GM23248 (cell line): ENCODE data around the gene NTN3. TPM values are rescaled to one million over a fixed set of nuclear protein-coding genes. Genes with fewer than 3 reads are reported as not detected.

Experiments used
- DNase-seq: peaks from one replicate; pipeline ENCODE4 v3.0.0-alpha.2; 2015
- H2AFZ ChIP-seq: fragments of 200-600 bp; sonication (generic); 2 replicates; pipeline ENCODE4 v1.6.1; 2016; ENCODE audit warnings: antibody characterized with exemption
- H3F3A ChIP-seq: fragments of 200-600 bp; sonication (generic); 2 replicates; pipeline ENCODE4 v1.6.1; 2016; ENCODE audit warnings: mild to moderate bottlenecking, antibody characterized with exemption, mixed run types; ENCODE audit not compliant: insufficient read depth
- H3K27ac ChIP-seq: fragments of 200-600 bp; sonication (generic); 2 replicates; pipeline ENCODE4 v1.5.1; 2016; ENCODE audit warnings: mild to moderate bottlenecking
- H3K27me3 ChIP-seq: fragments of 200-600 bp; sonication (generic); replicated peaks from 2 replicates; pipeline ENCODE4 v1.6.1; 2016; ENCODE audit warnings: mild to moderate bottlenecking; ENCODE audit not compliant: insufficient read depth
- H3K36me3 ChIP-seq: fragments of 200-600 bp; sonication (generic); 2 replicates; pipeline ENCODE4 v1.6.1; 2016; ENCODE audit warnings: low read depth, mild to moderate bottlenecking
- H3K4me1 ChIP-seq: fragments of 200-600 bp; sonication (generic); 2 replicates; pipeline ENCODE4 v1.6.1; 2016; ENCODE audit warnings: mild to moderate bottlenecking; ENCODE audit not compliant: insufficient read depth
- H3K4me2 ChIP-seq: fragments of 200-600 bp; sonication (generic); one replicate; pipeline ENCODE4 v1.6.1; 2016; ENCODE audit warnings: mild to moderate bottlenecking; ENCODE audit not compliant: unreplicated experiment
- H3K4me3 ChIP-seq: fragments of 200-600 bp; sonication (generic); 2 replicates; pipeline ENCODE4 v1.5.1; 2016; ENCODE audit warnings: mild to moderate bottlenecking
- H3K79me2 ChIP-seq: fragments of 200-600 bp; sonication (generic); 2 replicates; pipeline ENCODE4 v1.6.1; 2016; ENCODE audit warnings: mild to moderate bottlenecking; ENCODE audit not compliant: insufficient read depth
- H3K9ac ChIP-seq: fragments of 200-600 bp; sonication (generic); 2 replicates; pipeline ENCODE4 v1.6.1; 2016; ENCODE audit warnings: mild to moderate bottlenecking
- H3K9me2 ChIP-seq: fragments of 200-600 bp; sonication (generic); 2 replicates; pipeline ENCODE4 v1.6.1; 2016; ENCODE audit warnings: mixed run types, mild to moderate bottlenecking, moderate library complexity; ENCODE audit not compliant: insufficient read depth
- H3K9me3 ChIP-seq: fragments of 200-600 bp; sonication (generic); one replicate; pipeline ENCODE4 v1.6.1; 2017; ENCODE audit warnings: low read depth
- H4K20me1 ChIP-seq: fragments of 200-600 bp; sonication (generic); 2 replicates; pipeline ENCODE4 v1.6.0; 2016; ENCODE audit not compliant: insufficient read depth
- EZH2 ChIP-seq: fragments of 200-600 bp; sonication (generic); IDR thresholded peaks from 2 replicates; pipeline ENCODE4 v1.6.1; 2018; ENCODE audit warnings: antibody characterized with exemption, mild to moderate bottlenecking; ENCODE audit not compliant: insufficient read depth, poor library complexity, severe bottlenecking
- EZH2phosphoT487 ChIP-seq: fragments of 200-600 bp; sonication (generic); IDR thresholded peaks from 2 replicates; pipeline ENCODE4 v1.6.1; 2018; ENCODE audit warnings: antibody characterized with exemption, moderate library complexity, mild to moderate bottlenecking, low read depth; ENCODE audit not compliant: insufficient read depth
- WGBS, 2 experiments: methylation state at CpG; one replicate each; pipeline ENCODE4 v1.1.6; 2015 to 2017; ENCODE audit warnings: low lambda C conversion rate in 2 of 2, low coverage in 1 of 2; ENCODE audit errors: missing lambda C conversion rate in 2 of 2; 5-methylcytosine and 5-hydroxymethylcytosine counted together
- in situ Hi-C: fragments of 300-500 bp; cut with MboI; formaldehyde crosslinking; loops from 2 replicates; pipeline ENCODE4 v1.15.0; 2020
- polyA plus RNA-seq: library from polyadenylated mRNA; unstranded; fragments of >200 nt; fragmentation: Nextera tagmentation; extraction: Ambion mirVana; gene quantifications from 2 replicates; pipeline ENCODE4 v1.2.1, GENCODE V29; 2016
- total RNA-seq: library from RNA; depleted of rRNA; stranded (reverse); fragments of >200 nt; shearing (Covaris generic); gene quantifications from 2 replicates; pipeline ENCODE4 v1.2.3, GENCODE V29; 2014

NTN3 gene
- total and polyA plus RNA-seq, 2 experiments from 2014 or later = not detected

DNA sequence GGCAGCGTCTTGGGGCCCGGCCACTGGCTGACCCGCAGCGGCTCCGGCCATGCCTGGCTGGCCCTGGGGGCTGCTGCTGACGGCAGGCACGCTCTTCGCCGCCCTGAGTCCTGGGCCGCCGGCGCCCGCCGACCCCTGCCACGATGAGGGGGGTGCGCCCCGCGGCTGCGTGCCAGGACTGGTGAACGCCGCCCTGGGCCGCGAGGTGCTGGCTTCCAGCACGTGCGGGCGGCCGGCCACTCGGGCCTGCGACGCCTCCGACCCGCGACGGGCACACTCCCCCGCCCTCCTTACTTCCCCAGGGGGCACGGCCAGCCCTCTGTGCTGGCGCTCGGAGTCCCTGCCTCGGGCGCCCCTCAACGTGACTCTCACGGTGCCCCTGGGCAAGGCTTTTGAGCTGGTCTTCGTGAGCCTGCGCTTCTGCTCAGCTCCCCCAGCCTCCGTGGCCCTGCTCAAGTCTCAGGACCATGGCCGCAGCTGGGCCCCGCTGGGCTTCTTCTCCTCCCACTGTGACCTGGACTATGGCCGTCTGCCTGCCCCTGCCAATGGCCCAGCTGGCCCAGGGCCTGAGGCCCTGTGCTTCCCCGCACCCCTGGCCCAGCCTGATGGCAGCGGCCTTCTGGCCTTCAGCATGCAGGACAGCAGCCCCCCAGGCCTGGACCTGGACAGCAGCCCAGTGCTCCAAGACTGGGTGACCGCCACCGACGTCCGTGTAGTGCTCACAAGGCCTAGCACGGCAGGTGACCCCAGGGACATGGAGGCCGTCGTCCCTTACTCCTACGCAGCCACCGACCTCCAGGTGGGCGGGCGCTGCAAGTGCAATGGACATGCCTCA lies 773 bp downstream of the NTN3 start:
- no peak overlapping the region for H3K9ac ChIP-seq
- H3K9me2 ChIP-seq = no peaks in the 10 kb centered on the region
- H3K79me2 ChIP-seq = peaks cover 15% of the 10 kb centered on the region
- no peak for DNase-seq
- no peaks in the 10 kb centered on the region; the same call in 1 of the 2 replicates for H3K4me1 ChIP-seq
- no peaks in the 10 kb centered on the region for H4K20me1 ChIP-seq
- in situ Hi-C loops = no loop called here
- no peak overlapping the region for H3K4me2 ChIP-seq
- H3K27me3 ChIP-seq = no peaks in the 10 kb centered on the region
- H3K27ac ChIP-seq = no peak overlapping the region
- H3K9me3 ChIP-seq = no peaks in the 10 kb centered on the region
- TF ChIP-seq EZH2 = no peak
- TF ChIP-seq EZH2phosphoT487 = no peak
- H3K4me3 ChIP-seq = peak overlapping the region; percentile 31
- 41 to 72% methylated on average over 29 to 59 of the region's 61 CpGs for WGBS, 2 experiments
- no peak overlapping the region for H2AFZ ChIP-seq
- no peaks in the 10 kb centered on the region for H3K36me3 ChIP-seq
- H3F3A ChIP-seq = no peaks in the 10 kb centered on the region

GRCh38 chr16:2472488-2472864 lies 1.4 kb downstream of the NTN3 start:
- no peak overlapping the region for H3K4me3 ChIP-seq
- H3F3A ChIP-seq = no peaks in the 10 kb centered on the region
- TF ChIP-seq EZH2phosphoT487 (no peak), EZH2 (no peak)
- H3K27ac ChIP-seq = no peak overlapping the region
- no peak overlapping the region for H3K9ac ChIP-seq
- H3K27me3 ChIP-seq = no peaks in the 10 kb centered on the region
- H3K4me1 ChIP-seq = no peaks in the 10 kb centered on the region; the same call in 1 of the 2 replicates
- WGBS, 2 experiments = 94 to 97% methylated on average over 26 to 27 of the region's 27 CpGs
- no peaks in the 10 kb centered on the region for H3K9me2 ChIP-seq
- DNase-seq = no peak
- no peaks in the 10 kb centered on the region for H4K20me1 ChIP-seq
- H3K36me3 ChIP-seq = no peaks in the 10 kb centered on the region
- in situ Hi-C loops = no loop called here
- H3K9me3 ChIP-seq = no peaks in the 10 kb centered on the region
- H2AFZ ChIP-seq = no peak overlapping the region
- no peak overlapping the region for H3K4me2 ChIP-seq
- H3K79me2 ChIP-seq = peaks cover 20% of the 10 kb centered on the region

DNA sequence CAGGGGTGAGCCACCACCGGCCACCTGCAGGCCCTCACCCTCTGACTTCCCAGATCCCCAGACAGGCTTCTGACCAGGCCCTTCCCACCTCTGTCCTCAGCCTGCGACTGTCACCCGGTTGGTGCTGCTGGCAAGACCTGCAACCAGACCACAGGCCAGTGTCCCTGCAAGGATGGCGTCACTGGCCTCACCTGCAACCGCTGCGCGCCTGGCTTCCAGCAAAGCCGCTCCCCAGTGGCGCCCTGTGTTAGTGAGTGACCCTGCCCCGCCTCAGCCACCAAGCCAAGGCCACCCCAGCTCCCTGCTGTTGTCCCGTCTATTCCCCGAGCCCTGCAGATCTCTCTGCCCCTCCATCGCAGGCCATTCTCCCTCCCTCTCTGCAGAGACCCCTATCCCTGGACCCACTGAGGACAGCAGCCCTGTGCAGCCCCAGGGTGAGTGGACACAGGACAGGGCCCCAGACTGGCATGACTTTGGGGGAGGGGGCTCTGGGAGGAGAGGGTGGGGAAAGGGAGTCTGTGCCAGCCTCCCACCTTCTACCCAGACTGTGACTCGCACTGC lies 1.9 kb downstream of the NTN3 start:
- no peak overlapping the region for H3K27ac ChIP-seq
- no peak for TF ChIP-seq EZH2phosphoT487
- no peak for TF ChIP-seq EZH2
- 87 to 93% methylated on average over 10 to 14 of the region's 14 CpGs for WGBS, 2 experiments
- H2AFZ ChIP-seq = no peak overlapping the region
- no peaks in the 10 kb centered on the region for H3K27me3 ChIP-seq
- H3K9me3 ChIP-seq = no peaks in the 10 kb centered on the region
- H3K4me2 ChIP-seq = no peak overlapping the region
- in situ Hi-C loops = no loop called here
- DNase-seq = no peak
- H3K9me2 ChIP-seq = no peaks in the 10 kb centered on the region
- no peaks in the 10 kb centered on the region for H3F3A ChIP-seq
- no peaks in the 10 kb centered on the region for H3K36me3 ChIP-seq
- no peak overlapping the region for H3K9ac ChIP-seq
- H3K4me3 ChIP-seq = no peak overlapping the region
- peaks cover 23% of the 10 kb centered on the region for H3K79me2 ChIP-seq
- no peaks in the 10 kb centered on the region; the same call in 1 of the 2 replicates for H3K4me1 ChIP-seq
- no peaks in the 10 kb centered on the region for H4K20me1 ChIP-seq

DNA sequence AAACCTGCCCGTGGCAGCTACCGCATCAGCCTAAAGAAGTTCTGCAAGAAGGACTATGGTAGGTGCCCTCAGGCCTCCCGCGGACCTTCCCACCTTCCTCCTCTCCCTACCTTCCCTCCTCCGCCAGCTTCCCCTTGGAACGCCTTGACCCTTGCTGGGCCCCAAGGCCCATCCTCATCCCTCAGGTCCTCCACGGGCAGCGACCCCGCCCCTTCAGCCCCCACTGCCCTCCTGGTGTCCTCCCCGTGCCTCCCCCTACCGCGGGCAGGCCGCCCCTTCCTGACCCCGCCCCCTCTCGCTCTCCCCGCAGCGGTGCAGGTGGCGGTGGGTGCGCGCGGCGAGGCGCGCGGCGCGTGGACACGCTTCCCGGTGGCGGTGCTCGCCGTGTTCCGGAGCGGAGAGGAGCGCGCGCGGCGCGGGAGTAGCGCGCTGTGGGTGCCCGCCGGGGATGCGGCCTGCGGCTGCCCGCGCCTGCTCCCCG lies 2.4 kb downstream of the NTN3 start:
- Histone ChIP-seq H3K9me2 (no peaks in the 10 kb centered on the region), H3K4me3 (peak overlapping the region; percentile 93), H3K27ac (no peak overlapping the region), H3K79me2 (peaks cover 28% of the 10 kb centered on the region), H2AFZ (no peak overlapping the region), H4K20me1 (no peaks in the 10 kb centered on the region), H3K9ac (no peak overlapping the region), H3K4me1 (no peaks in the 10 kb centered on the region; the same call in 1 of the 2 replicates), H3F3A (no peaks in the 10 kb centered on the region), H3K9me3 (no peaks in the 10 kb centered on the region), H3K4me2 (peak overlapping the region; percentile 51), H3K27me3 (no peaks in the 10 kb centered on the region), H3K36me3 (no peaks in the 10 kb centered on the region)
- TF ChIP-seq EZH2phosphoT487 = no peak
- no peak for TF ChIP-seq EZH2
- WGBS, 2 experiments = 15 to 29% methylated on average over 18 to 37 of the region's 49 CpGs
- no peak for DNase-seq
- in situ Hi-C loops = no loop called here
